ENCODE results near the gene JUND. TPM values are rescaled to one million over a fixed set of nuclear protein-coding genes. Genes with fewer than 3 reads are reported as not detected.

The JUND gene
- total RNA-seq, 4 donors from 2014 or later = 152 to 386 (median 290) TPM

- H3K27ac ChIP-seq = no peak overlapping the region
- H3K4me3 ChIP-seq = no peak overlapping the region
- H3K4me1 ChIP-seq = peaks cover 0 to 6% of the 10 kb centered on the region in 2 donors
- no peaks in the 10 kb centered on the region for H3K9me3 ChIP-seq
- intact Hi-C loops (cut with DNase I; ENCODE audit: low total_unique reads) = no loop called here
- TF ChIP-seq CTCF (IDR thresholded peaks at IDR 0.05) (no peak), POLR2A (IDR thresholded peaks at IDR 0.05) (no peak)
- no peak for DNase-seq
- no peaks in the 10 kb centered on the region for H3K36me3 ChIP-seq
- no peaks in the 10 kb centered on the region for H3K27me3 ChIP-seq
Measured at GRCh38 chr19:18310966-18311365, 29.5 kb upstream of the JUND start.

GRCh38 chr19:18310118-18310909 is 28.9 kb upstream of the JUND start:
- Histone ChIP-seq H3K4me1 (peaks cover 0 to 6% of the 10 kb centered on the region in 2 donors), H3K27me3 (no peaks in the 10 kb centered on the region), H3K4me3 (no peak overlapping the region), H3K9me3 (no peaks in the 10 kb centered on the region), H3K27ac (no peak overlapping the region), H3K36me3 (no peaks in the 10 kb centered on the region)
- intact Hi-C loops (cut with DNase I; ENCODE audit: low total_unique reads) = no loop called here
- no peak for TF ChIP-seq POLR2A (IDR thresholded peaks at IDR 0.05)
- TF ChIP-seq CTCF (IDR thresholded peaks at IDR 0.05) = no peak
- DNase-seq = no peak

- Histone ChIP-seq H3K9me3 (no peaks in the 10 kb centered on the region), H3K27ac (no peak overlapping the region), H3K27me3 (no peaks in the 10 kb centered on the region), H3K4me1 (peaks cover 0 to 6% of the 10 kb centered on the region in 2 donors), H3K4me3 (no peak overlapping the region), H3K36me3 (no peaks in the 10 kb centered on the region)
- intact Hi-C loops (cut with DNase I; ENCODE audit: low total_unique reads) = no loop called here
- DNase-seq = no peak
- TF ChIP-seq POLR2A (IDR thresholded peaks at IDR 0.05) (no peak), CTCF (IDR thresholded peaks at IDR 0.05) (no peak)
Measured at GRCh38 chr19:18309525-18310064, 28.2 kb upstream of the JUND start.

- peak overlapping the region; percentile 100 for H3K27ac ChIP-seq
Measured at GRCh38 chr19:18308948-18309325, 27.5 kb upstream of the JUND start.

More at GRCh38 chr19:18308948-18309325, 27.5 kb upstream of the JUND start:
- DNase-seq = no peak
- Histone ChIP-seq H3K4me1 (peaks cover 2 to 8% of the 10 kb centered on the region in 2 donors), H3K27me3 (no peaks in the 10 kb centered on the region), H3K36me3 (no peaks in the 10 kb centered on the region), H3K9me3 (no peaks in the 10 kb centered on the region), H3K4me3 (no peak overlapping the region)
- intact Hi-C loops (cut with DNase I; ENCODE audit: low total_unique reads) = no loop called here
- TF ChIP-seq CTCF (IDR thresholded peaks at IDR 0.05) (no peak), POLR2A (IDR thresholded peaks at IDR 0.05) (no peak)

All from uterus (tissue), 4 donors.